Measurements from ENCODE around the gene ESPNL. TPM values are rescaled to one million over a fixed set of nuclear protein-coding genes. Genes with fewer than 3 reads are reported as not detected.
A peak's percentile ranks its signal among the peaks of the same experiment; 100 is the strongest.

ESPNL gene
- total RNA-seq, 1 donor from 2014 or later: 0.24 TPM

GRCh38 chr2:238106698-238107524 is 6.8 kb downstream of the ESPNL start:
- H3K36me3 Mint-ChIP-seq: no peaks in the 10 kb centered on the region
- H3K4me3 Mint-ChIP-seq: no peak overlapping the region
- no peaks in the 10 kb centered on the region for H3K27me3 Mint-ChIP-seq
- peak; percentile 34 for TF ChIP-seq CTCF (conservative IDR thresholded peaks at IDR 0.05)
- H3K4me1 Mint-ChIP-seq (ENCODE audit: unreplicated experiment): peaks cover 3% of the 10 kb centered on the region
- no peak overlapping the region for H3K27ac Mint-ChIP-seq
- peak; percentile 63 for DNase-seq (ENCODE audit: extremely low spot score, unreplicated experiment)
- no peaks in the 10 kb centered on the region for H3K9me3 Mint-ChIP-seq

GRCh38 chr2:238107525-238108422 is 7.6 kb downstream of the ESPNL start:
- H3K4me3 Mint-ChIP-seq: no peak overlapping the region

GRCh38 chr2:238108423-238109183 is 8.5 kb downstream of the ESPNL start:
- H3K36me3 Mint-ChIP-seq: no peaks in the 10 kb centered on the region
- H3K4me1 Mint-ChIP-seq (ENCODE audit: unreplicated experiment): peaks cover 3% of the 10 kb centered on the region
- H3K9me3 Mint-ChIP-seq: no peaks in the 10 kb centered on the region
- no peak overlapping the region for H3K4me3 Mint-ChIP-seq
- DNase-seq (ENCODE audit: extremely low spot score, unreplicated experiment): peak; percentile 65
- H3K27me3 Mint-ChIP-seq: no peaks in the 10 kb centered on the region
- no peak overlapping the region for H3K27ac Mint-ChIP-seq
- TF ChIP-seq CTCF (conservative IDR thresholded peaks at IDR 0.05): no peak

More at GRCh38 chr2:238107525-238108422, 7.6 kb downstream of the ESPNL start:
- H3K27me3 Mint-ChIP-seq: no peaks in the 10 kb centered on the region
- no peak overlapping the region for H3K27ac Mint-ChIP-seq
- no peak for TF ChIP-seq CTCF (conservative IDR thresholded peaks at IDR 0.05)
- peak; percentile 61 for DNase-seq (ENCODE audit: extremely low spot score, unreplicated experiment)
- no peaks in the 10 kb centered on the region for H3K36me3 Mint-ChIP-seq
- H3K4me1 Mint-ChIP-seq (ENCODE audit: unreplicated experiment): peaks cover 3% of the 10 kb centered on the region
- no peaks in the 10 kb centered on the region for H3K9me3 Mint-ChIP-seq

- H3K4me3 Mint-ChIP-seq: no peak overlapping the region
Observed at GRCh38 chr2:238113611-238114010, 13.5 kb downstream of the ESPNL start.

More at GRCh38 chr2:238113611-238114010, 13.5 kb downstream of the ESPNL start:
- H3K36me3 Mint-ChIP-seq: no peaks in the 10 kb centered on the region
- no peak overlapping the region for H3K27ac Mint-ChIP-seq
- H3K9me3 Mint-ChIP-seq: no peaks in the 10 kb centered on the region
- peaks cover 8% of the 10 kb centered on the region for H3K27me3 Mint-ChIP-seq
- no peak for DNase-seq (ENCODE audit: extremely low spot score, unreplicated experiment)
- no peaks in the 10 kb centered on the region for H3K4me1 Mint-ChIP-seq (ENCODE audit: unreplicated experiment)
- TF ChIP-seq CTCF (conservative IDR thresholded peaks at IDR 0.05): no peak

Measured in type B pancreatic cell (in vitro differentiated cells).